ENCODE results near the gene S100A5.

Gene S100A5

DNA sequence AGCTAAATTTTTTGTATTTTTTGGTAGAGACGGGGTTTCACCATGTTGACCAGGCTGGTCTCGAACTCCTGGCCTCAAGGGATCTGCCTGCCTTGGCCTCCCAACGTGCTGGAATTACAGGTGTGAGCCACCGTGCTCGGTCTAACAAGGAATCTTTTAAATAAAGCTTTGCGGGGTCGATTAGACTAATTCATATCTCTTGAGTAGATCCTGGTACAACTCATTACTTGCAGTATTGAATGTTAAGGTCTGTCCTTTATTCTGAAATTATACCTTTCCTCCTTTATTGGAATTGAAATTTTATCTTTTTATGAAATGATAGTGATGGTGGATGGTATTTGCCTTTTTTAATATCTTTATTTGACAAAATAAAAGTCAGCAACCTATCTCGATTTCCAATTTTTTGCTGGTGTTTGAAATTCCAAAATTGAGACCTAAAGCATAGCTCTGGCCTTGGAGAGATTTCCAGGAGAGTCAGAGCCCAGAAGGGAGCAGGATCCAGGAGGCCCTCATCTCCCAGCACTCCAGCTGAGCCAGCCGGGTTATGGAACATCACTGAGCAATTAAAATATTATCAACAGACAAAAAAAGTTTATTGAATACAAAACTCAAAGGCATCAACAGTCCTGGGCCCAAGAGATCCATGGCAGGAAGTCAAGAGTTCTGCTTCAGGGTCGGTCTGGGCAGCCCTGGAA is 20.2 kb upstream of the S100A5 start:
- no peaks in the 10 kb centered on the region for H3K36me3 ChIP-seq (ENCODE audit: insufficient read depth, low read length)
- peaks cover 8% of the 10 kb centered on the region for H3K4me1 ChIP-seq (ENCODE audit: insufficient read depth, low read length)
- H3K9me3 ChIP-seq (ENCODE audit: control insufficient read depth, insufficient read depth, low read length): no peaks in the 10 kb centered on the region
- H3K9ac ChIP-seq (ENCODE audit: low read depth, low read length): no peak overlapping the region

DNA sequence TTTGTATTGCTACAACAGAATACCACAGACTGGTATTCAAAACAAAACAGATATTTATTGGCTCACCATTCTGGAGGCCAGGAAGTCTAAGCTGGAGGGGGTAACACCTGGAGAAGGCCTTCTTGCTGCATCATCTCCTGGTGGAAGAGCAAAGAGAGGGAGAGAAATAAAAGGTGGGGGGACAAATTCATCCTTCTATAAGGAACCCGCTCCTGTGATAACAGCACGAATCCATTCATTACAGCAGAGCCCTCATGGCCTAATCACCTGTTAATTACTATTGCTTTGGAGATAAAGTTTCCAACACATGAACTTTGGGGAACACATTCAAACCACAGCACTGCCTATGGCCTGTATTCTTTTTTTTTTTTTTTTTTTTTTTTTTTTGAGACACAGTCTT is 19.5 kb upstream of the S100A5 start:
- H3K9ac ChIP-seq (ENCODE audit: low read depth, low read length): no peak overlapping the region
- no peaks in the 10 kb centered on the region for H3K9me3 ChIP-seq (ENCODE audit: control insufficient read depth, insufficient read depth, low read length)
- H3K36me3 ChIP-seq (ENCODE audit: insufficient read depth, low read length): no peaks in the 10 kb centered on the region
- peaks cover 1% of the 10 kb centered on the region for H3K4me1 ChIP-seq (ENCODE audit: insufficient read depth, low read length)

DNA sequence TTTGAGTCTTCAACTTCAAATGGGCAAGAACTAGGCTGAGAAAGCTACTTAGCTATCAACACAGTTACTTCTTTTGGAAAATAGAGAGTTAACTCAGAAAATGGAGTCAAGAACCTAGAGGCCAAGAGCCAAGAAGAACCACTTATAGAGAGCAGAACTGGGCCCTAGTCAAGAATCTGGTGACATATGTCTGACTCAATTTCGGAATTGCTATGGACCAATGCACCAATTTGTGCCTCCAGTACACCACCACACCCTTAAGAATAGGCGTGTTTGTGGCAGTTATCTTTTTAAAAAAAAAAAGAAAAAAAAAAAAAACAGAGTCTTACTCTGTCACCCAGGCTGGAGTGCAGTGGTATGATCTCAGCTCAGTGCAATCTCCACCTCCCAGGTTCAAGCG is 17.1 kb upstream of the S100A5 start:
- H3K4me1 ChIP-seq (ENCODE audit: insufficient read depth, low read length): peaks cover 9% of the 10 kb centered on the region; the same call in 1 of the 2 replicates
- H3K9me3 ChIP-seq (ENCODE audit: control insufficient read depth, insufficient read depth, low read length): no peaks in the 10 kb centered on the region
- no peaks in the 10 kb centered on the region for H3K36me3 ChIP-seq (ENCODE audit: insufficient read depth, low read length)
- H3K9ac ChIP-seq (ENCODE audit: low read depth, low read length): no peak overlapping the region

DNA sequence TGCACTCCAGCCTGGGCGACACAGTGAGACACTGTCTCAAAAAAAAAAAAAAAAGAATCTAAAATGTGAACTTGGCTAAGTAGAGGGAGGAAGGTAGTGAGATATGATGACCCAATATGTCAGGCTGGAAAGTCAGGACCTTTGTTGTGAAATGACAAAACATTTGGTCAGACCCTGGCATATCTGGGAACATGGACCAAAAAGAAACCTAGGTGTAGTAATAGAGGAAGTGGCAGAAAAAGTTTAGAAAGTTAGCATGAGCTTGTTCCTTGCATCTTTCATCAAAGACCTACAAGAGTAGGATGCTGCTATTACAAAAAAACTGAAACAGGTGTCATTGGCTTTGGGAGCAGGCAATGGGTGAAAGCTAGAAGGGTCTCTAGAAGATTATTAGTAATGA is 15.6 kb upstream of the S100A5 start:
- H3K9me3 ChIP-seq (ENCODE audit: control insufficient read depth, insufficient read depth, low read length): no peaks in the 10 kb centered on the region
- H3K4me1 ChIP-seq (ENCODE audit: insufficient read depth, low read length): peaks cover 9% of the 10 kb centered on the region; the same call in 1 of the 2 replicates
- H3K36me3 ChIP-seq (ENCODE audit: insufficient read depth, low read length): no peaks in the 10 kb centered on the region
- no peak overlapping the region for H3K9ac ChIP-seq (ENCODE audit: low read depth, low read length)

DNA sequence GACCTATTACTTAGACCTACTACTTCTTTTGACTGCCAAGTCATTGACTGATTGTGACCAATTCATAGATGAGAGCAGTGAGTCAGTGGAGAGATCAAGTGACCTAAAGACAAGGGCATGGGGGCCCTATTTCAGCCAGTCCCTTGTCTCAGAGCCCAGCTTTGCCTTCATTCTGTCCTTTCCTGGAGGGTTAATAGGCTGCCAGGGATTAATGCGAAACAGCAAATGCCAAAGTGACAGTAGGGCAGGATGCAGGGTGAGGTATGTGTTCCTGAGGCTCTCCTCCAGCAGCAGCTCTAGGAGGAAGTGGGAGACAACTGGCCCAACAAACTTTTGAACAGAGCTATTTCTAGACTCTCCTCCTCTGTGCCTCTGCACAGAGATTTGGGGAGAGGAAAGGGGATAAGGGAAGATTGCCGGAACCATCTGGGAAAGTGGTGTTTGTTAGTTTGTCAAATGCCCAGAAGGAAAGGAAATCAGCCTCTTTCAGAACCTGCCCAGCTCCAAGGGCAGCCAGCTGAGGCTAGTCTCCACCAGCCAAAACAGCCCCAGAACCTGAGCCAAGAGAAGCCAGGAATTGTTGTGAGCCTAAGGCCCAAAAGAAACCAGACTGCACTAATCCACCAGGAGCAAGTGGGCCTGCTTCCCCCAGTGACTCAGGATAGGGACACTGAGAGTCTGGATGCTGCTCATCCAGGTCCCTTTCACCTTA is 13.3 kb upstream of the S100A5 start:
- H3K9ac ChIP-seq (ENCODE audit: low read depth, low read length): no peak overlapping the region
- H3K9me3 ChIP-seq (ENCODE audit: control insufficient read depth, insufficient read depth, low read length): no peaks in the 10 kb centered on the region
- H3K4me1 ChIP-seq (ENCODE audit: insufficient read depth, low read length): peaks cover 31% of the 10 kb centered on the region
- H3K36me3 ChIP-seq (ENCODE audit: insufficient read depth, low read length): no peaks in the 10 kb centered on the region

DNA sequence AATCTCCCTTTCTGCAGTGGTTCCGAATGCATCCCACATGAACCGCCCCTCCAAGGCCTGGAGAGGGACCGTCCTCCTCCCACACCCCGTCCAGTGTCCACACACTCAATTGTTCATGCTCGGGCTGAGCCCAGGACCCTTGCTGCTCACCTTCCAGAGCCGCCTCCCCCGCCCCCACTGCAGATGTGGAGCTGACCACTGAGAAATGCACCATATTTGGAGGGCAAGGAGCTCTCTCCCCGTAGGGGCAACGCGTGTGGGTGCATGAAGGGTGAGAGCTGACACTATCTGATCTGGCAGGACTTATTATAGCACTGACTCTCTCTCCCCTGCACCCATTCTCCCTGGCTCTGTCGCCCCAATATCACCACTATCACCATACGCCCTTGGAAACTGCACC is 12.4 kb upstream of the S100A5 start:
- Histone ChIP-seq H3K4me1 (ENCODE audit: insufficient read depth, low read length) (peaks cover 38% of the 10 kb centered on the region), H3K9ac (ENCODE audit: low read depth, low read length) (no peak overlapping the region), H3K36me3 (ENCODE audit: insufficient read depth, low read length) (no peaks in the 10 kb centered on the region), H3K9me3 (ENCODE audit: control insufficient read depth, insufficient read depth, low read length) (no peaks in the 10 kb centered on the region)

DNA sequence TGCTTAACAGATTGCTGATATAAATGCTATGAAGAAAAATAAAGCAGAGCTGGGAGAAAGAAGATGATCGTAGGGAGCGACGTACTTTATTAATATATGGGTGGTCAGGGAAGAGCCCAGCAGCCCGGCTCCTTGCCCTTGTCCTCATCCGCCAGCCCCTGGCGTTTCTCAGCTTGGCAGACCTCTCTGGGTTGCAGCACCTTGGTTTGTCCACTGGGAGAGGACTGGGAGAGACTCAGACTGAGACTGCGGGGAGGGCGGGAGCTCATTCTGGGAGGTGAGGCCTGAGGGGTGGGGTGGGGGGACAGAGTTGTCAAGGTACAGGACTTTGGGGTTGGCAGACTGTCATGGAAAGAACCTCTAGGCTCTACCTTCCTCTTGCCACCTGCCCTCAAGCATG is 11.6 kb upstream of the S100A5 start:
- no peak overlapping the region for H3K9ac ChIP-seq (ENCODE audit: low read depth, low read length)
- H3K36me3 ChIP-seq (ENCODE audit: insufficient read depth, low read length): no peaks in the 10 kb centered on the region
- H3K9me3 ChIP-seq (ENCODE audit: control insufficient read depth, insufficient read depth, low read length): no peaks in the 10 kb centered on the region
- H3K4me1 ChIP-seq (ENCODE audit: insufficient read depth, low read length): peaks cover 43% of the 10 kb centered on the region

DNA sequence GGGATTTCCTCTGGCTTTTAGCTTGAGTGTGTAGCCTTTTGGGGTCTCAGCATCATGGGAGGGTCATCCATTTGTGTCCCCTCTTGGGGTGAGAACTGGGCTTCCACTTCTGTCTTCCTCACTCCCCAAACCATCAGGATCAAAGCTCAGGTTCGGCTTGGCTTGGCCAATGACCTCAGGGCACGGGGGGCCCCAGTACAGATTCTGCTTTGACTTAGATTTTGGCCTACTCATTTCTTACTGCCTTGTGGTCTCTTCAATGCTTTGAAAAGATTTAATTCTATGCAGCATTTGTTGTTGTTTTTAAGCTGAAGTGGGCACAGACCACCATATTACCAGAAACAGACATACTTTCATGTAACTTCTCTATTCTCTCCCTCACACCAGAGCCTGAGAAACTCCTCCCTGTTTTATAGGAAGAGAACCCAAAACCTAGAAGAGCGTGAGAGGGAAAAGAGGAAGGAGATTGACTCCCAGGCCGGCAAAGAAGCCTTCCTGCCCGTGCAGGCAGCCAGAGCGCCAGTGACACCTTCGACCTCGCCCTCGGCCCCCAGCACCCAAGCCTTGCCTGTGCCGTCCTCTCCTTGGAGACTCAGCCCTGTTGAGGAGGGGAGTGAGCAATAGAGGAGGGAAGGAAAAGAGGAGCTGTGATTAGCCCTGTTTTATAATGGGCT is 10.2 kb upstream of the S100A5 start:
- no peaks in the 10 kb centered on the region for H3K36me3 ChIP-seq (ENCODE audit: insufficient read depth, low read length)
- H3K9ac ChIP-seq (ENCODE audit: low read depth, low read length): no peak overlapping the region
- no peaks in the 10 kb centered on the region for H3K9me3 ChIP-seq (ENCODE audit: control insufficient read depth, insufficient read depth, low read length)
- H3K4me1 ChIP-seq (ENCODE audit: insufficient read depth, low read length): peaks cover 55% of the 10 kb centered on the region

DNA sequence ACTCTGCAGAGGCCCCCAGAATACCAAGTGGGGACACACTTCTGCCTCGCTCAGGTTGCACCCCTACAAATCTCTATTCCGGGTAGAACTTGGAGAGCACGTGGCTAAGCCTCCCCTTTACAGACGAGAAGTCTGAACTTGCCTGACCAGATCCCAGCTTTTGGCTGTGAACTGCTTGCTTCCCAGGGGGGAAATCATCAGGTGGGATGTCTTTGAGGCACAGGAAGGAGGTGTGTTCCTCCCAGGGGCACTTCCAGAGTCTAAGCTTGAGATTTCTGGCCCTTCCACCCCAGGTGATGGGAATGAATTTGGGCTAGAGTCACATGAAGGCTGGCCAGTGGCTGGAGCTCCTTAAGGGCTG is 9.6 kb upstream of the S100A5 start:
- H3K9me3 ChIP-seq (ENCODE audit: control insufficient read depth, insufficient read depth, low read length): no peaks in the 10 kb centered on the region
- H3K36me3 ChIP-seq (ENCODE audit: insufficient read depth, low read length): no peaks in the 10 kb centered on the region
- peaks cover 59% of the 10 kb centered on the region for H3K4me1 ChIP-seq (ENCODE audit: insufficient read depth, low read length)
- H3K9ac ChIP-seq (ENCODE audit: low read depth, low read length): no peak overlapping the region

DNA sequence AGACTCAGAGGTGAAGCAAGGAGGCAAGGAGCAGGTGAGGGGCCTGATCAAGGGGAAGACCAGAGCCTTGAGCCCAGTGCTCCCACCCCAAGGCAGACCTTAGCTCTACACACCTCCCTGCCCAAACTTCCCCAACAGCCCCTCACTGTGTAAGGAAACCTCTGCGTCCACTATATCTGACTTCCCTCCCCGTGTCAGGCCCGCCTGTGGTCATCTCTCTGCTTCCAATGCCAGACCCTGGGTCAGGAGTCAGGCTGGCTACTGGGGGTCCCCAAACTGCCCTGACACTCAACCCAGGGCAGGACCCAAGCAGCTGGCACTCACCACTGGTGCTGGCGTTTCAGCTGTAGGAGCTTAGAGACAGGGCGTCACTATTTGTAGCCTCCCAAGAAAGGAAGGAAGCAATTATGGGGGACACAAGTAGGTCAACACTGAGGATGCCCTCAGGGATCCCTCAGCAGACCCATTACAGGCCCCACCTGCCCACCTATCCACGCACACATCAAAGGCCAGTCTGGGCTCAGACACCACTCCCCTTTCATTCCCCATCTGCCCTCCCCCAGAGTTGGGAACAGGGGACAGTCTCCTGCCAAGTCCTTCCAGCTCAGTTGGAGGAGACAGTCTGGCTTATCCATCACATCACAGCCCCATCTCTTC is 9.1 kb upstream of the S100A5 start:
- H3K9me3 ChIP-seq (ENCODE audit: control insufficient read depth, insufficient read depth, low read length): no peaks in the 10 kb centered on the region
- no peaks in the 10 kb centered on the region for H3K36me3 ChIP-seq (ENCODE audit: insufficient read depth, low read length)
- H3K9ac ChIP-seq (ENCODE audit: low read depth, low read length): no peak overlapping the region
- peaks cover 62% of the 10 kb centered on the region for H3K4me1 ChIP-seq (ENCODE audit: insufficient read depth, low read length)

DNA sequence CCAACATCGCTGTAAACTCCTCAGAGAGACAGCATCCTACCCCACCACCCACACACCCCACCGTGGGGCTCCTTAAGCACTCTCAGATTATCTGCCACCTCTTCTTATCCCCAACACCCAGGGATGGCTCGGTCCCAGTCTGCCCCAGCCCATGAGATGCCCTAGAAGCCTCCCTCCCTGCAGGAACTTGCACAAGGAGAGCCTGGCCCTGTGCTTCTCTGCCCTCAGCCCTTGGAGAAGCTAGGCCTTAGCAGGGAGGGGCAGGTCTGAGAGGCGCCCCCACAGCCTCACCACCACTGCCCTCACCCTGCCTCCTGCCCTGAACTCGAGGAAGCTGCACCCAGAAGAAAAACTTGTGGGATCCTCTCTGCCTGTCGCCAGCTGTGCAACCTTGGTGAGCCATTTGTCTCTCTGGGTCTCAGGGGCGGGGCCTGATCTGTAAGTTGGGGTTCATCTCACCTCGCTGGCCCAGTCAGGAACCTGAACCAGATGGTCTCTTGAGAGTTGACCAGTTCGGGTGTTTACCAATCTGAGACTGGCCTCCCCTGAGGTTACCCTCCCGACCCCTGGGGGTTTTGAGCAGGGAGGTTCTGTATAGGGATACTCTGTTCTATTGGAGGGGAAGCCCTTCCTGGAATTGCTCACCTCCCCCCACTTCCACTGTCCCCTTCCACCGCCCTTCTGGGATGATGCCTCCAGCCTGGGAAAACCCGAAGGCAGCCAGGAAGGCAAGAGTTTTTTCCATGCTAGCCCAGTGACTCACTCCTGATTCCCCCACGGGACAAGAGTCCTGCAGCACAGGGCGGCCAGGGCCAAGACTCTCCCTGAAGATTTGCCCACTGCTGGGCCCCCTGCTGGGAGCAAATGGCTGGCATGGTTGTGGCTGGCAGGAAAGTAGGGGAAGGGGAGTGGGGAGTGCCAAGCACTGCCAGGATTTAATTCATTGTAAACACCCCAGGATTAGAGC is 8.3 kb upstream of the S100A5 start, which contains the start of gene S100A3:
TSS of gene S100A3 (minus strand) at position 537 of the 967 bp plus-strand sequence. CDS start 773 bp downstream, outside the sequence.
- peaks cover 67% of the 10 kb centered on the region for H3K4me1 ChIP-seq (ENCODE audit: insufficient read depth, low read length)

DNA sequence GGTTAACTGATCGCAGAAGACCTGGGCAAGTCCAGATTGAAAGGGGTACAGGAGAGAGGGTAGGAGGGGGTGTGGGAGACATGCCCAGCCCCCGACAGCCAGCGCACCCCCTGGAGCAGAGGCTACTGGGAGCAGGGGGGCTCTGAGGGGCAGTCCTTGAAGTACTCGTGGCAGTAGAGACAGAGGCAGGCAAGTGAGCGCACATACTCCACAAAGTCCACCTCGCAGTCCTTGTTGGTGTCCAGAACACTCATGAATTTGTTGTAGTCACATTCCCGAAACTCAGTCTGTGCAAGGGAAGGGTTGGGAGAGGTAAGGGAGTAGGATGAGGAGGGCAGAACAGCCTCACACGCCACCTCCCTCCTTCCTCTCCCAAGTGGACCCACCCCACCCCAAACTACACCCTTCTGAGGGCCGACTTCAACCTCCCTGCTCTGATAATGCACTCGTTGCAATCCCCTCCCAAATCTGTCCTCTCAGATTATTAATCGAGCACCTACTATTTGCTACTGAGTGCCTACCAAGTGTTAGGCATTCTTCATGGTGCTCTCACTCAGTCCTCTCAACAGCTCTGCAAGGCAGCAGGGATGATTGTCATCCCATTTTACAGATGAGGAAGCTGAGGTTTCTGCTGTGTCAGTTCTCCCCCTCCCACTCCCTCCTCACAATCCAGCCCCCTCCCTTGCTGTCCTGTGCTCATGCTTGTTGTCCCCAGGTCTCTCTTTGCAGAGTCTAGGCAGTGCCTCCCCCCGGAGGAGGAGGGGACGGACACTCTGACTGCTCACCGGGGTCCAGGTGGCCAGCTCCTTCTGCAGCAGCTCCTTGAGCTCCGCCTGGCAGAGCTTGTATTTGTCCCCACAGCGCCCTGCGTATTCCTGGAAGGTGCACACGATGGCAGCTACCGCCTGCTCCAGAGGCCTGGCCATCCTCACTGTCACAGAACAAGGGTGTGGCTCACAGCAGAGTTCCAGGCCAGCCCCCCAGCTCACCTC is 7.1 kb upstream of the S100A5 start:
- peaks cover 60% of the 10 kb centered on the region for H3K4me1 ChIP-seq (ENCODE audit: insufficient read depth, low read length)
- no peaks in the 10 kb centered on the region for H3K9me3 ChIP-seq (ENCODE audit: control insufficient read depth, insufficient read depth, low read length)
- no peak overlapping the region for H3K9ac ChIP-seq (ENCODE audit: low read depth, low read length)
- no peaks in the 10 kb centered on the region for H3K36me3 ChIP-seq (ENCODE audit: insufficient read depth, low read length)

More for the DNA sequence above, 8.3 kb upstream of the S100A5 start, which contains the start of gene S100A3:
- Histone ChIP-seq H3K9ac (ENCODE audit: low read depth, low read length) (no peak within 1 kb of the TSS), H3K9me3 (ENCODE audit: control insufficient read depth, insufficient read depth, low read length) (no peaks in the 10 kb centered on the region), H3K36me3 (ENCODE audit: insufficient read depth, low read length) (no peaks in the 10 kb centered on the region)
